GM12891 (cell line): ENCODE measurements around the gene RCE1.
"Not testable (repeated sequence)": the region's sequence is repeated elsewhere in the genome, so short reads cannot be mapped to it uniquely, and the experiment has no call there.

Experiments used
- POLR2A ChIP-seq: IDR thresholded peaks from 2 replicates; pipeline ENCODE4 v1.6.1; 2011; ENCODE audit warnings: low read depth, low read length, control low read depth
- POLR2AphosphoS5 ChIP-seq: IDR thresholded peaks from 2 replicates; pipeline ENCODE4 v1.6.1; 2011; ENCODE audit warnings: low read depth, low read length, control low read depth
- POU2F2 ChIP-seq: IDR thresholded peaks from 2 replicates; pipeline ENCODE4 v1.6.1; 2011; ENCODE audit warnings: low read depth, mild to moderate bottlenecking, control low read depth, low read length, moderate library complexity
- SPI1 ChIP-seq: IDR thresholded peaks from 2 replicates; pipeline ENCODE4 v1.6.1; 2011; ENCODE audit warnings: low read depth, low read length, control low read depth
- TAF1 ChIP-seq: IDR thresholded peaks from 2 replicates; pipeline ENCODE4 v1.6.1; 2011; ENCODE audit warnings: low read depth, low read length, control low read depth

GRCh38 chr11:66824573-66824972, 18.7 kb upstream of the RCE1 start:
- TF ChIP-seq SPI1, POLR2A, POLR2AphosphoS5, POU2F2, TAF1: not testable (repeated sequence)
